ENCODE data around the gene FRS2. TPM values are rescaled to one million over a fixed set of nuclear protein-coding genes. Genes with fewer than 3 reads are reported as not detected.
A peak's percentile ranks its signal among the peaks of the same experiment; 100 is the strongest.
"Not testable (repeated sequence)": the region's sequence is repeated elsewhere in the genome, so short reads cannot be mapped to it uniquely, and the experiment has no call there.

The FRS2 gene
- total RNA-seq, 1 donor, result 70.0 TPM

DNA sequence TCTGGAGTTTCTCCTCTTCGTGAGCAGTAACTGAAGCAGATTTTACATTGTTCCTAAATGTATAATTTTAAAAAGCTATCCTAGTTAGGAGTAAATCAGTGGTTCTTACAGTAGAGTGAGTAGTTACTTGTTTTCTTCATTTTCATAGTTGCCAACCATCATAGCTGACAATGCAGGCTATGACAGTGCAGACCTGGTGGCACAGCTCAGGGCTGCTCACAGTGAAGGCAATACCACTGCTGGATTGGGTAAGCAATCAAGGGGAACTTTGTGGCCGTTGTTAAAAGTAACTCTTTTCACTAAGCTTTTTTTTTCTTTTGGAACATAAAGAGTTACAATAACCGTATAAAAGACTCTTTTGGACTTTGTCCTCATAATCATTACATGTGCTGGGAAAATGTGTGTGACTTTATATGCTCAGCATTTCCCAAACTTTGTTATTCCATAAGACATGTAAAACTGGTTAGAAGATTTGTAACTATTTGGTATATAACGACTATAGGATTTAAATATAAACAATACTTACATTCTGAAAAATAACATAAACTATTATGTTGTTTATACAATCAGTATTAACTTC lies 128.1 kb downstream of the FRS2 start:
- H3K4me3 ChIP-seq (ENCODE audit: low read depth, low read length), result no peak overlapping the region
- no peak for DNase-seq (ENCODE audit: low read depth)
- TF ChIP-seq, protein P1, sequence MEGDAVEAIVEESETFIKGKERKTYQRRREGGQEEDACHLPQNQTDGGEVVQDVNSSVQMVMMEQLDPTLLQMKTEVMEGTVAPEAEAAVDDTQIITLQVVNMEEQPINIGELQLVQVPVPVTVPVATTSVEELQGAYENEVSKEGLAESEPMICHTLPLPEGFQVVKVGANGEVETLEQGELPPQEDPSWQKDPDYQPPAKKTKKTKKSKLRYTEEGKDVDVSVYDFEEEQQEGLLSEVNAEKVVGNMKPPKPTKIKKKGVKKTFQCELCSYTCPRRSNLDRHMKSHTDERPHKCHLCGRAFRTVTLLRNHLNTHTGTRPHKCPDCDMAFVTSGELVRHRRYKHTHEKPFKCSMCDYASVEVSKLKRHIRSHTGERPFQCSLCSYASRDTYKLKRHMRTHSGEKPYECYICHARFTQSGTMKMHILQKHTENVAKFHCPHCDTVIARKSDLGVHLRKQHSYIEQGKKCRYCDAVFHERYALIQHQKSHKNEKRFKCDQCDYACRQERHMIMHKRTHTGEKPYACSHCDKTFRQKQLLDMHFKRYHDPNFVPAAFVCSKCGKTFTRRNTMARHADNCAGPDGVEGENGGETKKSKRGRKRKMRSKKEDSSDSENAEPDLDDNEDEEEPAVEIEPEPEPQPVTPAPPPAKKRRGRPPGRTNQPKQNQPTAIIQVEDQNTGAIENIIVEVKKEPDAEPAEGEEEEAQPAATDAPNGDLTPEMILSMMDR (IDR thresholded peaks at IDR 0.05; ENCODE audit: insufficient read depth, low read depth, low read length), result no peak

GRCh38 chr12:69600804-69601203 lies 130.6 kb downstream of the FRS2 start:
- H3K4me3 ChIP-seq (ENCODE audit: low read depth, low read length), result no peak overlapping the region
- TF ChIP-seq, protein P1 (IDR thresholded peaks at IDR 0.05; ENCODE audit: insufficient read depth, low read depth, low read length), result no peak

DNA sequence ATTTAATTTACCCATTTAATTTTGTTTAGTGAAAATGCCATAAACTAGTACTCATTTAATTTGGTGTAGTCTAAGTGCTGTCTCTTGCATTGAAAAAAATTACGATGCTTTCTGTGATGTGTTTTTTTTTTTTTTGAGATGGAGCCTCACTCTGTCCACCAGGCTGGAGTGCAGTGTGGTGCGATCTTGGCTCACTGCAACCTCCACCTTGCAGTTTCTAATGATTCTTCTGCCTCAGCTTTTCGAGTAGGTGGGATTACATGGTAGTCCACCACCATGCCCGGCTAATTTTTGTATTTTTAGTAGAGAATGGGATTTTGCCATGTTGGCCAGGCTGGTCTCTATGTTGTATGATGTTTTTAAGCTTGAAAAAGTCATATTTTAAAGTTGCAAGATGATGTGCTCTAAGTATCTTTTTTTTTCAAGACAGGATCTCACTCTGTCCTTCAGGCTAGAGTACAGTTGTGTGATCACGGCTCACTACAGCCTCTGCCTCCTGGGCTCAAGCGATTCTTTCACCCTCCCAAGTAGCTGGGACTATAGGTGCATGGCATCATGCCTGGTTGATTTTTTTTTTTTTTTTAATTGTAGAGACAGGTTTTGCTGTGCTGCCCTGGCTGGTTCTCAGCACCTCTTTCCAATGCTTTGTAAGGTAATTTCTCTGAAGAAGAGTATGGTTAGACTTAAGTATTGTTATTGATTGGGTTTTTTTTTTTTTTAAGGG lies 131.9 kb downstream of the FRS2 start:
- TF ChIP-seq, protein P1 (IDR thresholded peaks at IDR 0.05; ENCODE audit: insufficient read depth, low read depth, low read length), result no peak
- DNase-seq (ENCODE audit: low read depth), result no peak
- H3K4me3 ChIP-seq (ENCODE audit: low read depth, low read length), result no peak overlapping the region

More at GRCh38 chr12:69600804-69601203, 130.6 kb downstream of the FRS2 start:
- DNase-seq (ENCODE audit: low read depth), result no peak

DNA sequence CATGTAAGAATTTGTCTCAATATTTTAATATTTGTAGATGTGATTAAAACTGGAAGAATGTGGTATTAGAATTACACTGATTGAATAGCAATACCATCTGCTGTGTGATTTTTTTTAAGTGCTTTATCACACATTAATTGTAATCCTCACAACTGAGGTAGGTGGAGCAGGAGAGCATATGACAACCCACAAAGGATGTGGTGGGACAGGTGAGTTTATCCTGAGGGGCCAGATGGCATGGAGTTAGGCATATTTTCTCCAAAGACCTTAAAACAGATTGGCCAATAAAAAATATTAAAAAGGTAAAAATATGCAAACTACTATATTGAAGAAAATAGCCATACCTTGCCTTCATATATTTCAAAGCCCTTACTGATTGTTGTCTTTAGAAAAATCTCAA lies 132.8 kb downstream of the FRS2 start:
- no peak overlapping the region for H3K4me3 ChIP-seq (ENCODE audit: low read depth, low read length)
- TF ChIP-seq, protein P1 (IDR thresholded peaks at IDR 0.05; ENCODE audit: insufficient read depth, low read depth, low read length), result no peak
- DNase-seq (ENCODE audit: low read depth), result no peak

DNA sequence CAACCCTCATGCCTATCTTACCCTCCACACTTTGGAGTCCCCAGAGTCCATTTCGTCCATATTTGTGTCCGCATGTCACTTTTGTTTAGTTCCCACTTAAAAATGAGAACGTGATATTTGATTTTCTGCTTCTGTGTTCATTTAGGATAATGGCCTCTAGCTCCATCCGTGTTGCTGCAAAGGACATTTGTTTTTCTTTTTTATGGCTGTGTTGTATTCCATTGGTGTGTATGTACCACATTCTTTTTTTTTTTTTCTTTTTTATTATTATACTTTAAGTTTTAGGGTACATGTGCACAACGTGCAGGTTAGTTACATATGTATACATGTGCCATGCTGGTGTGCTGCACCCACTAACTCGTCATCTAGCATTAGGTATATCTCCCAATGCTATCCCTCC lies 133.4 kb downstream of the FRS2 start:
- not testable (repeated sequence) for H3K4me3 ChIP-seq (ENCODE audit: low read depth, low read length); DNase-seq (ENCODE audit: low read depth)

- not testable (repeated sequence) for DNase-seq (ENCODE audit: low read depth); H3K4me3 ChIP-seq (ENCODE audit: low read depth, low read length)
These were observed 134.1 kb downstream of the FRS2 start for GRCh38 chr12:69604275-69604674.

DNA sequence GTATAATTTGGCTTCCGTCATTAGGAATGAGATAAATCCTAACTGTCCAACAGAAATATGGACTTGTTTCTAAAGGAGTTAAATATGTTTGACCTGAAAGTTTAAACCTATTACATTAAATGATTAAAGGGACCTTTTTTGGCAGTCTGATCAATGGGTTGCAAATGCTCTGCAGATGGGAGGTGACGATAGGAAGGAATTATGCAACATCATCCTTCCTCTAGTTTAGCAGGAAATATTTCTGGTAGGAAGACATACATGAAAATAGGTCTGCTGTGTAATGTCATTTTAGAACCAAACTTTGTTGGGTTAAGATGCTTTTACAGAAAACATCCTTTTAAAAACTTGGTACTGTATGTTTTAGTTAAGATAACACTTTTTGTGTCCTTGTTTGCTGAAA lies 137.9 kb downstream of the FRS2 start:
- DNase-seq (ENCODE audit: low read depth), result peak; percentile 12
- H3K4me3 ChIP-seq (ENCODE audit: low read depth, low read length), result no peak overlapping the region
- TF ChIP-seq, protein P1 (IDR thresholded peaks at IDR 0.05; ENCODE audit: insufficient read depth, low read depth, low read length), result no peak

DNA sequence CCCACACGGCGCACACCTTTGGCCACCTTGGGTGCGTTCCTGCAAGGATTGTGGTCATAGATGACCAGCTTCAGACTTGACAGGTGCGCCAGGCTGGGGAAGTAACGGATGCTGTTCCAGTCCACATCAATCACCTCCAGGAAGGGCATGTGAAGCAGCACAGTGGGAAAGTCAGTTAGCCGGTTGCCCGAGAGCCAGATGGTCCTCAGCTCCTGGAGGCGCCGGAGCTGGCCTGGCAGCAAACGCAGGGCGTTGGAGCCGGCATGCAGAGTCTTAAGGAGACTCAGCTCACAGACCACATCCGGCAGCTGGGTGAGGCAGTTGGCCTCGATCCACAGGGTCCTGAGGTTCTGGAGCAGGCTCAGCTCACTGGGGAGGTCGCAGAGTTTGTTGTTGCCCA lies 139.9 kb downstream of the FRS2 start:
- TF ChIP-seq, protein P1 (IDR thresholded peaks at IDR 0.05; ENCODE audit: insufficient read depth, low read depth, low read length), result no peak
- DNase-seq (ENCODE audit: low read depth), result no peak
- no peak overlapping the region for H3K4me3 ChIP-seq (ENCODE audit: low read depth, low read length)
